B cell (primary cell): ENCODE data around the gene CACNA1G.

Experiments used
- CTCF ChIP-seq: fragments of 200-600 bp; IDR thresholded peaks from one replicate; pipeline ENCODE4 v1.8.0; 2022; ENCODE audit warnings: antibody characterized with exemption, mild to moderate bottlenecking
- EZH2 ChIP-seq: IDR thresholded peaks from 2 replicates; pipeline ENCODE4 v1.6.1; 2012; ENCODE audit warnings: borderline replicate concordance, low read depth, mild to moderate bottlenecking, moderate library complexity, low read length; ENCODE audit not compliant: insufficient read depth, poor library complexity, severe bottlenecking

GRCh38 chr17:50589095-50589705, 28.7 kb downstream of the CACNA1G start:
- TF ChIP-seq CTCF = no peak
- TF ChIP-seq EZH2 = no peak
